ENCODE results near the gene RIC3.

Gene RIC3

GRCh38 chr11:8084352-8084751, 84.5 kb downstream of the RIC3 start:
- no peak for TF ChIP-seq CTCF (IDR thresholded peaks at IDR 0.05)

DNA sequence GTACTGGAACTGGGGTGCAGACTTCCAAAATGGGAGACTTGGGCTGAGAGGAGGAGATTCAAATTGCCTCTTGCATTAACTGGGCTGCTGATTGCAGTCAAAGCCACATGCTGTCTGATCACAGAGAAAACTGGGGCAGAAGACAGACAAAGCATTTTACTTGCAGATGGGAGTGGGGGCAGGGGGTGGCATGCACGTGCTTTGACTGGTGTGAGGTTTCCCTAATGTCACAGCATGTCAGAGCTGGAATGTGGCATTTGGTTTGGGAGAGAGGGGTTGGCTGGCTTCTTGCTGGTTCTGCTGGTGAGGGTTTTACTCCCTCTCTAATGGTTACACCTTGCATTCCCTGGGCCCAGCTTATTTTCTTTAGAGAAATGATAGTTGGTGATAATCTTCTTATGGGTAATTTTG, 84.9 kb downstream of the RIC3 start:
- TF ChIP-seq CTCF (IDR thresholded peaks at IDR 0.05), result no peak

DNA sequence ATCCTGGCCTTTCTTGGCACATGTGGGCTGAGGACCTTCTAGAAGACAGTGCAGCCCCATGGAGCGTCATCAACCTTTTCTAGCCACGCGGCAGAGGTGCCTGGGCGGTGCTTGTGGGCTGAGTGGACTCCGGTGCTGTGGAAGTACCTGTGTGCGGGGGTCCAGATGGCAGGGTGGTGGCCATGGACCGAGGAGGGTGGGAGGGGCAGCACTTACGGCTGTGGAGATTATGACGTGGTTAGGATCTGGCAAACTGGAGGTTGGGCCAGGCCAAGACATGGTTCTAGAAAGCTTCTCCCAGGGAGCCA, 85.8 kb downstream of the RIC3 start:
- TF ChIP-seq CTCF (IDR thresholded peaks at IDR 0.05), result no peak

GRCh38 chr11:8082391-8083087, 86.3 kb downstream of the RIC3 start:
- no peak for TF ChIP-seq CTCF (IDR thresholded peaks at IDR 0.05)

DNA sequence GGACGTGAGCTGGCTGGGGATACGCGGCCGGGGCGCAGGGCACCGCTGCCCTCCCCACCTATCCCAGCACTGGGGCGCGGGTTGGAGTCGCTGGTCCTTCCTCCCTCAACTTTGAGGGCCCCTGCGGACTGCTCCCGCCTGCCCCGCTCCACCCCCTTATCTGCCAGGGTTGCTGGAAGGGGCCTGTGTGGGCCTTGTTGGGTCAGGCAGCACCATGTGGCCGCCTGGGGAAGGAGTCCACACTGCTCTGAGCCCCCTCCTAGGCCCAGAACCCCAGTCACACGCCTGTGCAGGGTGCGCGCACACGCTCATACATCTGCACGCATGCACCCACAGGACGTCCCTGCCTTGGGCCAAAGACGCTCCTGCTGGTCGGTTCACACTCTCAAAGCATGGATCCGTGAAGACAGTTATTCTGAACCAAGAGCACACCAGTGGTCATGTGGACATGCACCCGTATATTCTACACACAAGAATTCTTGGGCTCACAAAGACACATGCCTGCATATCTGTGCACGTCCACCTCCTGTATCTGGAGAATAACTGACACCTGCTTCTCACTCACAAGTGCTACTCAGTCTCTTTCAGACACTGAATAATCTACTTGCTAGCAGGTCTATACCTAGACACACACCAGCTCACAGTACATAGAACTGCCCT, 87.1 kb downstream of the RIC3 start:
- no peak for TF ChIP-seq CTCF (IDR thresholded peaks at IDR 0.05)

DNA sequence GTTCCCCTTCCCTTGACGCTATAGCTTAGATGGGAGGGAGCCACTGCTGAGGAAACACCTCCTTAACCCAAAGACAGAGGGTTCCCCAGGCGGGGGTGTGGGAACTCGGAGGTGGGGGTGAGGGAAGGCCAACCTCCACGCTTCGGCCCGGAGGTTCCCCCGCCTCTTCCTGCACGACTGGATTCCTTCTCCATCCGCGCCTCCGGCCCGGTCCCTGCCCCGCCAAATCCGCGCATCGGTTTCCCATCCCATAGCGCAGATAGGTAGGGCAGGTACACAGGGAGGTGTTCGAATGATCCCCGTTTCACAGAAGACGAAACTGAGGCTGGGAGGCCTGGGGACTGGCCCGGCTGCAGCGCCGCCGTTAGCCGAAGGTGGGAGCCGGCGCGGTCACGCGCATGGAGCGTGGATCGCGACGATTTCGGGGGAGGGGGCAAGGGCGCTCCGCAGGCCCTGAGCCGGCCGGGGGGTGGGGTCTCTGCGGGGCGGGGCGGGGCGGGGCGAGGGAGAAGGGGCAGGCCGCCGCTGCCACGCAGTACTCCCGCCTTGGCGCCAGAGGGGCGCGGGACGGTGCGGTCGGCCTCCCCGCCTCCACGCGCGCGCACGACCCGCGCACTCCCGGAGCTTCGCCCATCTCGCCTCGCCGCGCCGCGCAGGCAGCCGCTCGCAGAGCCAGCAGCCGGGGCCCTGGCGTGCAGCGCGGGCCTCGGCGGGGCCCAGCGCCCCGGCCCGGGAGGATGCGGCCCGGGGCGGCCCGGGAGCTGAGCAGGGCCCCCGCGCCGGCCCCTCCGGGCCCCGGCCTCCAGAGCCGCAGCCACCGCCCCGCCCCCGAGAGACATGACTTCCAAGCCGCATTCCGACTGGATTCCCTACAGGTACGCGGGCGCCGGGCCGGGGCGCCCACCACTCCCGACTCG, 87.9 kb downstream of the RIC3 start, which contains the start of gene TUB:
Gene TUB (plus strand): TSS at position 538 of the 917 bp plus-strand sequence. CDS start 300 bp downstream, at position 838.
- no peak for TF ChIP-seq CTCF (IDR thresholded peaks at IDR 0.05)

- TF ChIP-seq CTCF (IDR thresholded peaks at IDR 0.05), result no peak
Measured at GRCh38 chr11:8080069-8080670, 88.7 kb downstream of the RIC3 start.
